Type B pancreatic cell (in vitro differentiated cells): ENCODE measurements around the gene CD300A. TPM values are rescaled to one million over a fixed set of nuclear protein-coding genes. Genes with fewer than 3 reads are reported as not detected.
A peak's percentile ranks its signal among the peaks of the same experiment; 100 is the strongest.

Experiments used
- DNase-seq: peaks from one replicate; pipeline ENCODE4 v3.0.0; 2021; ENCODE audit warnings: mixed read lengths; ENCODE audit not compliant: unreplicated experiment; ENCODE audit errors: extremely low spot score
- H3K27ac Mint-ChIP-seq: 2 replicates; pipeline ENCODE4 v1.8.0; 2021; ENCODE audit warnings: mild to moderate bottlenecking, mixed read lengths
- H3K27me3 Mint-ChIP-seq: 2 replicates; pipeline ENCODE4 v1.8.0; 2021; ENCODE audit warnings: mixed read lengths
- H3K36me3 Mint-ChIP-seq: 2 replicates; pipeline ENCODE4 v1.8.0; 2021; ENCODE audit warnings: mixed read lengths
- H3K4me1 Mint-ChIP-seq: one replicate; pipeline ENCODE4 v1.8.0; 2021; ENCODE audit warnings: mixed read lengths; ENCODE audit not compliant: unreplicated experiment
- H3K4me3 Mint-ChIP-seq: 2 replicates; pipeline ENCODE4 v1.8.0; 2021; ENCODE audit warnings: mild to moderate bottlenecking, mixed read lengths
- H3K9me3 Mint-ChIP-seq: 2 replicates; pipeline ENCODE4 v1.8.0; 2021; ENCODE audit warnings: mixed read lengths
- CTCF ChIP-seq: fragments of 200-600 bp; sonication (generic); conservative IDR thresholded peaks from 2 replicates; pipeline ENCODE4 v1.5.0; 2021; ENCODE audit warnings: antibody characterized with exemption, mild to moderate bottlenecking
- total RNA-seq: library from RNA; stranded (reverse); gene quantifications from 2 replicates; pipeline ENCODE4 v1.2.1, GENCODE V29; 2021; ENCODE audit warnings: low replicate concordance

Gene CD300A
- total RNA-seq, 1 donor from 2014 or later, result 0.43 TPM

- Mint-ChIP-seq H3K9me3 (peaks cover 4% of the 10 kb centered on the region), H3K27ac (no peak overlapping the region), H3K4me1 (no peaks in the 10 kb centered on the region), H3K27me3 (peaks cover 37% of the 10 kb centered on the region), H3K4me3 (no peak overlapping the region), H3K36me3 (no peaks in the 10 kb centered on the region)
- no peak for DNase-seq
- TF ChIP-seq CTCF, result no peak
Measured at GRCh38 chr17:74520016-74520434, 53.6 kb downstream of the CD300A start.

- H3K27ac Mint-ChIP-seq, result no peak overlapping the region
- no peaks in the 10 kb centered on the region for H3K4me1 Mint-ChIP-seq
- H3K36me3 Mint-ChIP-seq, result no peaks in the 10 kb centered on the region
- peaks cover 36% of the 10 kb centered on the region for H3K27me3 Mint-ChIP-seq
- TF ChIP-seq CTCF, result no peak
- H3K4me3 Mint-ChIP-seq, result no peak overlapping the region
- peak; percentile 60 for DNase-seq
- H3K9me3 Mint-ChIP-seq, result peaks cover 4% of the 10 kb centered on the region
Measured at GRCh38 chr17:74520790-74521480, 54.5 kb downstream of the CD300A start.

- Mint-ChIP-seq H3K4me1 (no peaks in the 10 kb centered on the region), H3K27me3 (peaks cover 33% of the 10 kb centered on the region), H3K9me3 (peaks cover 4% of the 10 kb centered on the region), H3K4me3 (no peak overlapping the region), H3K27ac (no peak overlapping the region), H3K36me3 (no peaks in the 10 kb centered on the region)
- peak; percentile 48 for DNase-seq
- TF ChIP-seq CTCF, result no peak
Measured at GRCh38 chr17:74521701-74522201, 55.3 kb downstream of the CD300A start.

DNA sequence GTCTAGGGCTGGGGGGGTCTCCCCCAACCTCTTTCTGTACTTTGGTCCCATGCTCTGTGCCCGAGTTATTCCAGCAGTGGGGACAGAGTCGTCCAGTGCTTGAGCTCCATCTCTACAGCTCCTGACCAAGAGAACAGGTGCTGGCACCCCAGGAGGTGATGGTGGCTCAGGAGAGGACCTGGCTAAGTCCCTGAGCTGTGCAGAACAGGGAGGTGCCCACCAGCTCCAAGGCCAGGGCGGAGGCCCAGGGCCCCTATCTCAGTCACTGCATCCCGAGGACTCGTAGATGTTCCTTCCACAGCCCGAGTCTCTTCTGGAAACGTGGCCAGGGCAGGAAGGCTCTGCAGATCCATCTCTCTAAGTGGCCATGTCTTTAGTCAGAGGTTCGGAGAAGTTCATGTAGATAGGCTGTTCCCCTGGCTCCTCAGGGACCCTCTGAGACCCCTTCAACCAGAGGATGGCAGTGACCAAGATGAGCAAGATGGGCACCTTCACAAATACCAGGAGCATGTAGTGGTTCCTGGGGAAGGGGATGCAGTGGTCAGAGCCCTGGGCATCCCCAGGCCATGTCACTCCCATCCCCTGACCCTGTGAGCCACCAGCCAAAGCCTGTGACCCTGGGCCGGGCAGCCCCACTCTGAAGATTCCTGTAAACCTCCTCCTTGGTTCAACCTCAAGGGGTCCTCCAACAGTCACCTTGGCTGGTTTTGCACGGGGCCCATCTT lies 56.1 kb downstream of the CD300A start:
- H3K27me3 Mint-ChIP-seq, result peaks cover 35% of the 10 kb centered on the region
- H3K36me3 Mint-ChIP-seq, result no peaks in the 10 kb centered on the region
- no peak overlapping the region for H3K27ac Mint-ChIP-seq
- H3K4me1 Mint-ChIP-seq, result no peaks in the 10 kb centered on the region
- no peak for TF ChIP-seq CTCF
- peak; percentile 56 for DNase-seq
- peaks cover 4% of the 10 kb centered on the region for H3K9me3 Mint-ChIP-seq
- H3K4me3 Mint-ChIP-seq, result no peak overlapping the region

DNA sequence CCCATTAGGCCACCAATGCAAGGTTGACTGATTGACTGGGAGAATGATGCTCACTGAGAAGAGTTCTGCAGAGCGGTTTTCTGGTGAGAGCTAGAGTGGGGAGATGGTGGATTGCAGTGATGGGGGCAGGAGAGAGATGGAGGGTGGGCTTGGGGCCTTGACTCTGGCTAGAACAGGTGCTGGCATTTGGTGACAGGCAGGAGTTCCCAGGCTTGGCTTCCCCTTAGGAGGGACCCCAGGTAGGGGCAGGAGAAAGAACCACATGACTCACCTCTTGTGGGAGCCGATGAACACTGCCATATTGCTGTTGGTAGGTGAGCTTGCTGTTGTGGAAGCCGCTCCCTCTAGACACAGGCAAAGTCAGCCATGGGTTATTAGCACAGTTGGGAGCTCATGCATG lies 56.9 kb downstream of the CD300A start:
- Mint-ChIP-seq H3K4me3 (no peak overlapping the region), H3K9me3 (peaks cover 4% of the 10 kb centered on the region), H3K27ac (no peak overlapping the region), H3K36me3 (no peaks in the 10 kb centered on the region), H3K4me1 (no peaks in the 10 kb centered on the region), H3K27me3 (peaks cover 38% of the 10 kb centered on the region)
- TF ChIP-seq CTCF, result no peak
- DNase-seq, result peak; percentile 39
